GM18502 (cell line): ENCODE results near the gene LRRN2.

Experiments
- ATAC-seq: cut with Tn5 transposase; IDR thresholded peaks from one replicate; pipeline ENCODE4 v1.9.1; 2021; ENCODE audit warnings: mild to moderate bottlenecking; ENCODE audit not compliant: unreplicated experiment, poor library complexity

LRRN2 gene

DNA sequence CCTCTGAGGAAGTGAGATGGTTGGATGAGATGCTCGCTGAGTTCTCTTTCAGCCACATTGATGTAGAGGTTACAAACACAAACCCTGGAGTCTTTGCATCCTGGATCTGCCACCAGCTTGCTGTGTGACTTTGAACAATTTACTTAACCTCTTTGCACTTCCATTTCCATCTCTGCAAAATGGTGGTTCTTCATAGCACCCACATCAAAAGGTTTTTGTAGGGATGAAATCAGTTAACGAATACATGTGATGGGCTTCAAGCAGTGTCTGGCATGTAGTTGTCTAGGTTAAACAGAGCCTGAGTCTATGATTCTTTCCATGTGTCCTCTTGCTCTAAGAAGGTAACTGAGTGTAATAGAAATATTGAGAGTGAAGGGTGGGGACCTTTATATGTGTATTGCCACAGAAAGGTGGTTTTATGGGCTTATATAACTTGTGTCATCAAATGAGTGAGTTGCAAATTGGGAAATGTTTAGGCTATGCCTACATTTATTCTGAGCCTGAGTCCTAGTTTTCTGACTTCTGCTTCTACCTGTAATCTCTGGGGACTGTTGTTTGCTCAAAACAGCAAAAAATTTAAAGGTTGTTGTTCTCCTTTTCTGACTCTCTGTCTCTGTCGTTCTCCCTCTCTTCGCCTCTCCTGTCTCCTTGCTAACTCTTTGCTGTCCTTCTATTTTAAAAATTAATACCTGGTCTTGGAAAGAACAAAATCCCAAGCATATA lies 27.3 kb upstream of the LRRN2 start:
- no peak for ATAC-seq

DNA sequence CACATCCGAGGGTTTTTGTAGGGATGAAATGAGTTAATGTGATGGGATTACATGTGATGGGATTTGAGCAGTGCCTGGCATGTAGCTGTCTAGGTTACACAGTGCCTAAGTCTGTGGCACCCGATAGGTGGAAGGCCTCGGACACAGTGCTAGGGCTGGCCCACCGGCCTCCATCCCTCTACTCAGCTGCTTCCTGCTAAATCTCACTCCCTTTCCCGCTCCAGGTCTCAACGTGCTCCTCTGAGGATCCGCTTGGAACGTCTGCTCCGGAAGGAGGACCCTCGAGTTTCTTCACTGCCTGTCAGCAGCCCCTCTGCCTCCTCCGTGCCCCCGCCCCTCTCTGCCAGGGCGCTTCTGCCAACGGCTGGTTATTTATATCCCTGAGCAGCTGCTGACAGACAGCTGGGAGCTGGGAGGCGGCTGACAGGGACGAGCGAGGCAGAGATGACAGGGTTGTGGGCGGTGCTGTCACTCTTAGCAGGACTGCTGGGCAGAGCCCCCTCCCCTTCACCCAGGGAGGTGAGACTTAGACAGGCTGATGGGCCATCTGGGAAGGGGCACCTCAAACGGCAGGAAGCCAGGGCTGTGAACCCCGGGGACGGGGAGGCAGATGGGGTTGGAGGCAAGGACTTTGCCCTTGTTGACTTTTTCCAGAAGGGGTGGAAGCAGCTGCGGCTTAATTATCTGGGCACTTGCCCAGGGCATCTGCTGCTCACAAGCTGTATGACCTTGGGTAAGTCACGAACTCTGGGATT lies 26.6 kb upstream of the LRRN2 start:
- ATAC-seq: no peak

DNA sequence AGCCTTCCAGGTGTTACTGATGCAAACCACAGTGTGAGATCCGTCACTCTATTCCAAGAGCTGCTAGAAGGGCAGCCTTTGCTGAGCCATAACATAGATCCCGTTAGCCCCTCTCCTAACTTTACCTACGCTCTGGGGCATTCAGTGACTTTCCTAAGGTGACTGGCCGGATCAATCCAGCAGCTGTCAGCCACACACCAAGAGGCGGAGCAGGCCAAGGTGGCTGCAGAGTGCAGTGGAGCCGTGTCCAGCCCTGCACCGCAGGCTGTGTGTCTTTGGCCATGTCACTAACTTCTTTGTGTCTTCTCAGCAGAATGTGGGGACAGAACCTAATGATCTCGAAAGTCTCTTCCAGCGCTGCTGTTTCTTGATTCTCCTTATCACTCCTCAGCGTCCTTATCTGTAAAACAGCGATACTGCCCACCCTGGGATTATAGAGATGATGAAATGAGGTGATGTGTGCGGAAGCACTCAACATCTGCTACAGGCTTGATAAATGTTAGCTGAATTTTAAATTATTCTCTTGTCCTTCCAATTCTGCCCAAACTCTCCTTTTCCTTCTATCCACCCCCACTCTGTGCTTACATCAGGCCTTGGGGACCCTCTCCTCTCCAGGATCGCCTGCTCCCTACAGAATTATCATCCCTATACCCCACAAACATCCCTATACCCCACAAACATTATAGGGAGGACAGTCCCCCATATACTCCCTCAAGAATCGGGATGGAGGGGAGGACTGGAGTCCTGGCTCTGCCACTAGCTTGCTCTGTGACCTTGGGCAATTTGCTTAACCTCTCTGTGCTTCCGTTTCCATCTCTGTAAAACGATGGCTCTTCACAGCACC lies 25.8 kb upstream of the LRRN2 start:
- no peak for ATAC-seq

DNA sequence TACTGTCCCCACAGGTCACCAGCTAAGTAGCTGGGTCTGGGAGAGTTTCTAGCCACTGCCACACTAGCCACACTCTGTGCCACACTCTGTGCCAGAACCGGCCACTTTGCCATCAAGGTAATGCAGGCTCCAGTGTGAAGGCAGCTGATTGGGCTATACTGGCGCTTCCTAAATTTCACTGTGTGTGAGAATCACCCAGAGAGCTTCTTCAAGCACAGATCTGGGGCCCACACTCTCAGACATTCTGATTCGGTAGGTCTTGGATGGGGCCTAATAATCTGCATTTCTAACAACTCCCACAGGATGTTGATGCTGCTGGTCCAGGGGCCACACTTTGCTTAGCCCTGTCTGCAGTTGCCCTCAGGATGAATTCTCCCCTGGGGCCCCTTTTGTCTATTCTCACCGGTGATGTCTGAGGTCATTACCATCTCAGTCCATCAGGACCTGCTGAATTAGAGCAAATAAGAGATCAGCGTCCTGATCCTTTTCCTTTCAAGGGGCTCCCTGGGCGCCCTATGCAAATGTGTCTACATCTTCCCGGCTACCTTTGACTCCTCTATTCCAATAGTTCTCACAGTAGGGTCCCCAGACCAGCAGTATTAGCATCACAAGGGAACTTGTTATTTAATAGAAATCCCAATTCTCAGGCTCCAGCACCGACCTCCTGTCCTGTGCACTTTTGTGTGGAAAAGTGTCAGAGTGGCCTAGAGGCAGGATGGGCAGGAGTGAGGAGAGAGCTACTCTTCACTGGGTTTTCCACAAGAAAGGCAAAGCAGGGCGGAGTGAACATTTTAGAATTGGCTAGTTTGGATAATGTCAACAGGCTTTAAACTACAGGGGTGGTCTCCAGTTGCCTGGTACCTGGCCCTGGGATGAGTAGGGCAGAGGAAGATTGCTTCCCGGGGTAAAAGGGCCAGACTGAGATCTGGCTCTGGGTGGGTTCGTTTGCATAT lies 24.7 kb upstream of the LRRN2 start:
- ATAC-seq: no peak

DNA sequence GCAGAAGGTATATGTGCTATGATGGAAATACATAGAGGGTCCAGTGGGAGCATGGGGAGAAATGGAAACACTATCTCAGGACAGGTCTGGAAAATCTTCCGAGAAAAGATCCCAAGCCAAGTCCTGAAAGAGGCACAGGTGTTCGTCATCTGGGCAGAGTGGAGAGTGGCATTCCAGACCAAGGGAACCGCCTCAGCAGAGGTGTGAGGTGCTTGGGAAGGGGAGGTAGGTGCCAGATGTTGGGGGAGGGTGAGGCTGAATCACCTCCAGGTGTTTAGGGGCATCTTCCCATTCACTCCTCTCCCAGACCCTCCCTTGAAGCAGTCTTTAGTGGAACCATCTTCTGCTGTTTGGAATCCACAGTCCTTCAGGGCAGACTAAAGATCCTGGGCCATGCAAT lies 23.5 kb upstream of the LRRN2 start:
- no peak for ATAC-seq

DNA sequence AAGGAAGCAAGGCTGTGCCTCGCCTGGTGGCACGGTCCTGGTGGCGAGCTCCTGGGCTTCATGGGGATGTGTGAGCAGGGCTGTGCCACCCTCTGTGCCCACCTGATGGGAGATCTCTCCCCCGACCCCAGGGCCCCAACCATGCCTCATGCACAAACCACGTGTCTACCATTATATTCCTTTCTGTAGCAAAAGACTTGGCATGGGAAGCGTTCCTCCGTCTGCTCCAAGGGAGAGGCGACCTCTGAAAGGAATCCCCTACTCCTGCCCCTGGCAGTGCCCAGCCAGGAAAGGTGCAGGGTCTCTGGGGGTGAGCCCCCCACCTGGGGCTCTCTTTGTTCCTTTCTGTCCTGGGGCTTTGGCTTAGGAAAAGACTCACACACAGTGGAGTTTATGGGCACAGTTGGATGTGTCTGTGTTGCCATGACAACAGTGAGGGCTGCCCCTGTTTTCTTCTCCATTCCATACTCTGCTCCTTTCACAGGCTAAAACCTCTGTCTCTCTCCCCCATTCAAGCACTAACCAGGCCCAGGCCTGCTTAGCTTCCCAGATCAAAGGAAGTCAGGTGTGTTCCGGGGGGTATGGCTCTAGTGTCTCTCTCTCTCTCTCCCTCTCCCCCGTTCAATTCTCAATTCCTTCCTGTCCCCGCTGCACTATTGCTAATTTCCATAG lies 21.4 kb upstream of the LRRN2 start:
- ATAC-seq: no peak

DNA sequence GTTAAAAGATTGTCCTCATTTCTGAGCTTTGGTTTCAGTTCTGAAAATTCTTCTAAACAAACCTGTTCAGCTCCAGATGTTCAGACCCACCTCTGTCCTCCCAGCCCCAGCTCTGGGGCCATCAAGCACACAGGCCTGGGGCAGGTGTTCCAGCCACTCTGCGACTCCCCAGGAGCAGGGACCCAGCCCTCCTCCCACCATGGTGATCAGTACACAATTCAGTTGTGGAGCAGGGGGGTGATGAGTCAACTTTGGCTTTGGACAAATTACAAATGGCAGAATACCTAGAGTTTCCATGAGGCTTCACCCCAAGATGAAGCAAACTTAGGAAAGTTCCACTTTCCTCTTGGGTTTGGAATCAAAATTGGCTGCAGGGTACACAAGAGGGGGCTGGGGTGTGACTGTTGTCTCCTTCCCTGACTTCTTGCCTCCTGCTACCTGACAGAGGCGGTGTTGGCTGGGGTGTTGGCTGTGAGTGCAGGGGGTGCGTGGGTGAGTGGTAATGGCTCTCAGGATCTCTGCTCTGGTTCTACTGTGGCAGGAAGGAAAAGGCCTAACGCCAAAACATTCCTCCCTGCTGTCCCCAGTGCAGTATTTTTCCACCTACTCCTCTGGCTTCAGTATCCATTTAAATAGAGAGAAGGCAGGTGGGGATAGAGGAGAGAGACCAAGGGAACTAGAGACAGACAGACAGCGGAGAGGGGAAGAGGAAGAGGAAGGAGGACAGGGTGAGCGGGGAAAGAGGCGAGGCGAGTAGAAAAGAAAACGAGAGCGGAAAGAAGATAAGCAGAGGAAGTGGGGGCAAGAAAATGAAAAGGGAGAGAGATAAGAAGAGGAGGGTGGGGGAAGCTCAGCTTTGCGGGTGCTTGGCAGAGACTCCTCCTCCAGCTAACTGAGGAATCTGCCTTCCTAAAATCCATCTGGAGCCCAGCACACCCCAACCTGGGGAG lies 20.6 kb upstream of the LRRN2 start:
- no peak for ATAC-seq

DNA sequence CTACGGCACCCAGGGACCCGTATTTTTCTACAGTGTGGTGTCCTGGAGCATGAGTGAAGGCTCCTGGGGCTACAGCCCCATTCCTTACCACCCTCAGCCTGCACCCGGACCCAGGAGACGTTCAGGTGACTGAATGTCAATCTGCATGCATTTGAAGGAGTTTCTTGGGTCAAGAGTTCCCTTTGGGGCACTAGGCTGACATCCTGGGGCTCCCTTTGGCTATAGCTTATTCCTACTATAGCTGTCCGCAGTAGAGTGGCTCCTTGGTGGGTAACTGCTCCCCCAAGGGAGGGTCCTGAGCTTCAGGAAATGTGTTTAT lies 19.9 kb upstream of the LRRN2 start:
- no peak for ATAC-seq

DNA sequence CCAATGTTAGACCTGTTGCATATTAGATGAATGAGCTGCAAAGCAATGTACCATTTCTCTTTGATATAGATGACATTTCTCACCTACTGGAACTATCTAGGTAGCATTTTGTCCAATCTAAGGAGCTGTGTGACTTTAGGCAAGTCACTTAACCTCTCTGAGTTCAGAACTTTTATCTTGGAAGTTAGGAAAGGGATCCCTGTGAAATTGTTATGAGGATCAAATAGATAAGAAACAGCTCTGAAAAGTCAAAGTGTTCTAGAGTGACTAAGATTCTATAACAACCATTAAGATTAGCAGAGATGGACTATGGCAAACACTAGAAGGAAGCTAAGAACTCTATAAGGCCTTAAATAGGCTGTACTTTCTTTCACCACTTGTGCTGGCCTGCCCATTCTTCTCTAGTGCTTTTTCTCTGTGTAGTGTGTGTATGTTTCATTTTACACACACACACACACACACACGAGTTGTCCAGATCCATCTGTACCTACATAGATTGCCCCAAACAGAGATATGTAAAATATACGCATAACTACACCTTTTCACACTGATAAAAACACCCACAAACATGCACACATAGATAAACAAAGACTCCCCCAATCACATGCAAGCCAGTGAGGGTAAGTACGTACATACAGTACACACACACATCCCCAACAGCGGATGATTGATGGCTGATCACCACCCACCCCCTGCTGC lies 19.4 kb upstream of the LRRN2 start:
- ATAC-seq: no peak

DNA sequence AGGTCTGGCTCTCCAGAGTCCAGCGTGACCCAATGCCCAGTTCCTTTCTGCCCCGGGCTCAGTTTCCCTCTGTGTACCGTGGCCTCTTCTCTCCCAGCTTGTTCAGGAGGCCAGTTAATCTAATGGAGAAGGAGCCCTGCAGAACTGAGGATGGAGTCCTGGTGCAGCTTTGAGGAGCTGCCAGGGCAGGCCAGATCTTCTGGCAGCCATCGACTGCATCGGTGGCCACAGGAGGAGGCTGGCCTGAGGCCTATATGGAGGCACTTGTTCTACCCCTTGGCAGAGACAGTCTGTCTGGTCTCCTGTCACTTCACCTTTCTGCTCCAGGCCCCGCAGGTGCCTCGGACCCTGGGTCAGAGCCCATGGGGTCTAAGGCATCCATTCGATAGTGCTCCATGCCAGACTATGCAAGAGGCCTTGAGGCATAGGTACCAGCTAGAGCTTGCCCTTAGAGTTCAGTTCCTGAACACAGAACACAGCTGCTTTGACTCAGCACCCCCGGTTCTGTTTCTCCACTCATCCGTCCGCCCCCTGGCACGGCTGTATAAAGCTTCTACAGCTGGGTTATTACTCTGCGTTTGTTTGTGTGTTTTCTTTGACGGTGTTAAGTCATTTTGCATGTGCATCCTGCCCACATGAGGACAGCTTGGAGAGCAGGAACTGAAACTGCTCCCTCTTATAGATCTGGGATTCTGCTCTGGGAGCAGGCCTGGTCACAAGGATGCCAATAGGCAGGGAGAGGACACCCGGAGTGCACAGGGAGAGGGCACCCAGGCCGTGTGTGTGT lies 18.5 kb upstream of the LRRN2 start:
- ATAC-seq: no peak

DNA sequence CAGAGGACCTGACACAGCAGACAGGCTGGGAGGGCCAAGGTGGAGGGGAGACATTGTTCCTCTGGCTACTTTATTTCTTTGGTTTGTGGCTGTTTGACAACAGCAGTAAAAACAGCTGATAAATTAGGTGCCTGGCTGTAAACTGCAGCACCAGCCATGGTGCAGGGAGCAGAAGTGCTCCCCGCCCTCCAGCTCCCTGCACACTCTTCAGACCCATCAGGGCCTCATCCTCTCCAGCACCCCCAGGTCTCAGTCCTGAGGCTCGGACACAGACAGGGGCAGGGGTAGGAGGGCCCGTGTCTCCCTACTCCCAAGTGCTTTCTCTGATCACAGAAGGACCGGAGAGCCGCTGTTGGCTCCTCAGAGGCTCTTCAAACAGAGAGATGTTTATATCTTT lies 17.7 kb upstream of the LRRN2 start:
- ATAC-seq: no peak

DNA sequence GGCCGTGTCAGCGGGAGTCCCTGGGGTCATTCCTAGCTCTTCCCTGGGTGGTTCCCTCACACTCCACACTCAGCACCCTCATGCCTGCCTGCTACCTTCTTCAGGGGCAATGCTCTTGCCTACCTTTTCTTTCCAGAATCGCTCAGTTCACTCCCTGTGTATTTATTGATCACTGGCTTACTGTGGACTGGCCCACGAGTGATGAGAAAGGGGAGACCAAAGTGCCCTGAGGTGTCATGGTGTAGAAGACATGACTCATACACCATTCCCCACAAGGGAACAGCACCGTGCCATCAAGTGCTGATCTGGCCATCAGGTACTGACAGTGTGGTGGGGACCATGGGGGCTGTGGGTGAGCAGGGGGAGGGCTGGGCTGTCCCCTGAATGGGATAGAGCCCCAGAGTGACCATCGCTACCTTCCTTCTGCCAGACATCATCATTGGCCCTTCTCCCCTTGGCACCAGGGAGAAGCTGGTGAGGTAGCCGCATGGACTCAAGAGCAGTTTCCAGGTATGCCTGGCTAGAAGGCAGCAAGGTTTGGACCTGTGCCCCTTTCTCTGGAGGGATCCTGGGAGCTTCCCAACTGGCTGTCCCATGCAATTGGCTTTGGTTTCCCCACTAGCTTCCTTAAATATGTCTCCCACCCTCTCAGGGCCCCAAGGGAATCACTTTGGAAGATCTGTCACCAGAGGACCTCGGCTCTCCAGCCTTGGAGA lies 17.2 kb upstream of the LRRN2 start:
- no peak for ATAC-seq

DNA sequence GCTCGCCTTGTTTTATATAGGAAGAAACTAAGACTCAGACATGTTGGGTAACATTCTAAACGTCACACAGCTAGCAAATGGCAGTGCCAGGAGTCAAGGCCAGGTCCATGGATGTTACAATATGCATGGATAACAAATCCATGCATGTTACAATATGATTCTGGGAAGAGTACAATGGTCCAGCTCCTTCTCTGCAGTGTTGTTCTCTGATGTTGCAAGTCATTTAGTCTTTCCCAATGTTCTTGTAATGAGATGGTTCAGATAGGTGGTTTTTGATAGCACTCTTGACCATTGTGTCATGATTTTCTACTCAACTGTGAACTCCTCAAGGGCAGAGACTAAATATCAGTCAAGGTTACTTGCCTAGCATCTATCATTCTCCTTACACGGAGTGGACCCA lies 15.7 kb upstream of the LRRN2 start:
- no peak for ATAC-seq

DNA sequence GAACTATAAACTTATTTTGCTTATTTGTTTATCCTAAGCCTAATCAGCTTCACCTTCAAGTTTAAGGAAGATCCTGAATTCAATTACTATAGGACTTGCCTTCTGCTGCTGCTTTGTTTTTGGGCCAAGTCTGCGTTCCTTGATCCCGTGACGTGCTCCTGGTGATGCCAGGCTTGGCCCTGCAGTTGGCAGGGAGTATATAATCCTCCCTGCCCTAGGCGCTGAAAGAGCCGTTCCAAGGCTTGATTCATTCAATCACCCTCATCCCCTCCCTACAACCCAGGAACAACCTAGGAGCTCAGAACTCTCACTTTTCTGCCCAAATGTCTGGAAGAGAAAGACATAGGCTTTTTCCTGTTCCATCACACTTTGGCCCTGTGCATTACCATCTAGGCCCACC lies 12.4 kb upstream of the LRRN2 start:
- no peak for ATAC-seq

DNA sequence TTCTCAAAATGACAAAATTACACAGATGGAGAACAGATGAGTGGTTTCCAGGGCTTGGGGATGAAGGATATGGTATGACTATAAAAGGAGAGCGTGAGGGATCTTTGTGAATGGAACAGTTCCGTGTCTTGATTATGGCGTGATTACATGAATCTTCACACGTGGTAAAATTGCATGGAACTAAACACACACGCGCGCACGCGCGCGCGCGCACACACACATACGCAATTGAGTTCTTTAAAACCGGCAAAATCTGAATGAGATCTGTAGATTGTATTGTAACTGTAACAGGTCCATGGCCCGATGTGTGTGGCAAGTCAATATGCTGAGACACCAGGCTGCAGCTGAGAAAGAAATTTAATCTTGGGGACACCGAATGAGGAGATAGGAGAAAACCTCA lies 11.1 kb upstream of the LRRN2 start:
- ATAC-seq: no peak

DNA sequence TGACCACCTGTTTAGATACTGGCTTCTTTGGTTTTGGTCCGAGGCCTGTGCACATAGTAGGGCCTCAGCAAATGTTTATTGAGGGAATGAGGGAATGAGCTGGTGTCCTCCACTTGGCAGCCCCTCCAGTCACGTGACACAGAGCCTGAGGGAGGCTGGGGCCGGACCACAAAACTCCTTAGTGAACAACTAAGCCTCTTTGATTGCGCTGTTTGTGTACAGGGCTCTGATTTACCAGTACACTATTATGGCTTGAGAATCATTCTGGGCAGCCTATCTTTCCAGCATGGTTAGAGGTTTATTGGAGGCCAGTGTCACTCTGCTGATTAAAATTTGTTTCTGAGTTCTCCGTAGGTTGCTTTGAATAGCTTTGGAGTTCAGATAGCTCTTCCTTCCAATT lies 10.2 kb upstream of the LRRN2 start:
- no peak for ATAC-seq

DNA sequence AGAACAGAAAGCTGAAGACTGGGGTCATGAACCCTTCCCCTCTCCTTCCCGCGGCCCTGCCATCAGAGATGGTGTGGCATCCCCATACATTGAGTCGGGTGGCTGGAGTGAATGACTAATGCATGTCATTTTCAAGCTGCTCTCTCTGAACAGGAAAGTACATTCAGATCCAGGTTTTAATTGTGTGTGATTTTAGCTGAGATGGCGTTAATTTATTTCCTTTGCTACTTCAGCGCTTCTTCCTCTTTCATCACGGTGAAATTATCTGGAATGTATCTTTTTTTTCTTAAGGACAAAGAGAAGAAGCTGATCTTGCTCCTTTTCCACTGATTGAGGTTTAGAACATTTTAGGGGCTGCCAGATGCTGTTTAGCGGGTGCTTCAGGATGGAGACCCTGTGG lies 8.6 kb upstream of the LRRN2 start:
- ATAC-seq: no peak
